HEK293T (cell line): Measurements from ENCODE around the gene ONECUT1.
A peak's percentile ranks its signal among the peaks of the same experiment; 100 is the strongest.

Experiments
- CTCF ChIA-PET: fragments of 350-600 bp; formaldehyde crosslinking; extraction: SDS; loops from one replicate; lab custom pipeline; 2021; ENCODE audit warnings: antibody characterized with exemption, inconsistent platforms; lab: Yijun Ruan, JAX
- POLR2A ChIA-PET: fragments of 350-600 bp; formaldehyde crosslinking; extraction: SDS; loops from one replicate; lab custom pipeline; 2020; ENCODE audit warnings: antibody characterized with exemption, inconsistent platforms; lab: Yijun Ruan, JAX
- DNase-seq: peaks from one replicate; pipeline ENCODE4 v3.0.0; 2012; ENCODE audit warnings: mixed read lengths; ENCODE audit errors: extremely low spot score
- ARNT ChIP-seq: fragments of 450-650 bp; IDR thresholded peaks from 2 replicates; pipeline ENCODE4 v1.6.1; 2017; ENCODE audit warnings: mild to moderate bottlenecking
- BHLHE40 ChIP-seq: fragments of 450-650 bp; IDR thresholded peaks from 2 replicates; pipeline ENCODE4 v1.6.1; 2016; ENCODE audit warnings: mild to moderate bottlenecking, moderate library complexity, borderline replicate concordance
- CTBP1 ChIP-seq: fragments of 450-650 bp; IDR thresholded peaks from 2 replicates; pipeline ENCODE4 v1.6.1; 2016; ENCODE audit warnings: borderline replicate concordance
- ELF4 ChIP-seq: fragments of 450-650 bp; IDR thresholded peaks from 2 replicates; pipeline ENCODE4 v1.6.1; 2017; ENCODE audit warnings: antibody characterized with exemption
- FOXA1 ChIP-seq: fragments of 450-650 bp; IDR thresholded peaks from 2 replicates; pipeline ENCODE4 v1.6.1; 2016; ENCODE audit warnings: mild to moderate bottlenecking
- FOXK2 ChIP-seq: fragments of 450-650 bp; IDR thresholded peaks from 2 replicates; pipeline ENCODE4 v1.6.1; 2016; ENCODE audit warnings: mild to moderate bottlenecking
- FOXM1 ChIP-seq: fragments of 450-650 bp; IDR thresholded peaks from 2 replicates; pipeline ENCODE4 v1.6.1; 2017; ENCODE audit warnings: mild to moderate bottlenecking, borderline replicate concordance
- HDGF ChIP-seq: fragments of 450-650 bp; IDR thresholded peaks from 2 replicates; pipeline ENCODE4 v1.6.1; 2017; ENCODE audit warnings: antibody characterized with exemption, borderline replicate concordance
- L3MBTL2 ChIP-seq: fragments of 450-650 bp; conservative IDR thresholded peaks from 2 replicates; pipeline ENCODE4 v1.6.1; 2016; ENCODE audit warnings: mild to moderate bottlenecking
- LEF1 ChIP-seq: fragments of 450-650 bp; IDR thresholded peaks from 2 replicates; pipeline ENCODE4 v1.6.1; 2017; ENCODE audit warnings: mild to moderate bottlenecking, borderline replicate concordance
- NFRKB ChIP-seq: fragments of 450-650 bp; IDR thresholded peaks from 2 replicates; pipeline ENCODE4 v1.6.1; 2016; ENCODE audit warnings: mild to moderate bottlenecking, moderate library complexity
- PKNOX1 ChIP-seq: fragments of 450-650 bp; IDR thresholded peaks from 2 replicates; pipeline ENCODE4 v1.6.1; 2016
- SP1 ChIP-seq: fragments of 450-650 bp; IDR thresholded peaks from 2 replicates; pipeline ENCODE4 v1.6.1; 2017
- SUZ12 ChIP-seq: fragments of 450-650 bp; IDR thresholded peaks from 2 replicates; pipeline ENCODE4 v1.6.1; 2016; ENCODE audit warnings: mild to moderate bottlenecking
- TARDBP ChIP-seq: fragments of 450-650 bp; IDR thresholded peaks from 2 replicates; pipeline ENCODE4 v1.6.1; 2016
- ZNF384 ChIP-seq: fragments of 450-650 bp; IDR thresholded peaks from 2 replicates; pipeline ENCODE4 v1.6.1; 2016

ONECUT1 gene

GRCh38 chr15:52790941-52791751 lies 1.0 kb upstream of the ONECUT1 start:
- ChIA-PET POLR2A (interaction anchor here (1.2 kb wide), 1 partner anchor 10 kb away, joined by 3 read pairs; no protein-coding TSS in a partner anchor), CTCF (no interaction called here)
- DNase-seq: no peak
- TF ChIP-seq SUZ12: no peak
- TF ChIP-seq LEF1: no peak
- TF ChIP-seq PKNOX1: no peak
- TF ChIP-seq L3MBTL2: no peak
- TF ChIP-seq FOXA1: no peak
- TF ChIP-seq ELF4: no peak
- no peak for TF ChIP-seq BHLHE40
- no peak for TF ChIP-seq FOXM1
- TF ChIP-seq SP1: no peak
- no peak for TF ChIP-seq FOXK2
- no peak for TF ChIP-seq CTBP1
- TF ChIP-seq HDGF: no peak
- TF ChIP-seq TARDBP: no peak
- TF ChIP-seq NFRKB: no peak
- no peak for TF ChIP-seq ARNT
- no peak for TF ChIP-seq ZNF384

- TF ChIP-seq LEF1: no peak
- no peak for TF ChIP-seq HDGF
- TF ChIP-seq ZNF384: no peak
- TF ChIP-seq TARDBP: no peak
- no peak for TF ChIP-seq PKNOX1
- TF ChIP-seq NFRKB: no peak
- no peak for TF ChIP-seq FOXA1
- TF ChIP-seq L3MBTL2: no peak
- TF ChIP-seq CTBP1: no peak
- TF ChIP-seq SP1: no peak
- no peak for TF ChIP-seq FOXM1
- no peak for TF ChIP-seq SUZ12
- TF ChIP-seq ARNT: no peak
- no peak for TF ChIP-seq BHLHE40
- no peak for TF ChIP-seq FOXK2
- no peak for TF ChIP-seq ELF4
- ChIA-PET CTCF (no interaction called here), POLR2A (interaction anchor here (1.2 kb wide), 1 partner anchor 8 kb away, joined by 3 read pairs; no protein-coding TSS in a partner anchor)
- peak; percentile 17 for DNase-seq
Observed at GRCh38 chr15:52789601-52790168, 451 bp downstream of the ONECUT1 start.

GRCh38 chr15:52789008-52789600 lies 1.0 kb downstream of the ONECUT1 start:
- ChIA-PET POLR2A (no interaction called here), CTCF (no interaction called here)
- DNase-seq: no peak

GRCh38 chr15:52788099-52788986 lies 1.8 kb downstream of the ONECUT1 start:
- ChIA-PET POLR2A (no interaction called here), CTCF (no interaction called here)
- TF ChIP-seq ARNT (no peak), FOXM1 (no peak), L3MBTL2 (no peak), FOXK2 (no peak), TARDBP (no peak), LEF1 (no peak), PKNOX1 (no peak), SP1 (no peak), ZNF384 (no peak), SUZ12 (no peak), FOXA1 (no peak)
- no peak for DNase-seq

More at GRCh38 chr15:52789008-52789600, 1.0 kb downstream of the ONECUT1 start:
- TF ChIP-seq ARNT (no peak), NFRKB (no peak), CTBP1 (no peak), ELF4 (no peak), SUZ12 (no peak), FOXK2 (no peak), ZNF384 (no peak), FOXM1 (no peak), PKNOX1 (no peak), BHLHE40 (no peak), SP1 (no peak)
